Cortex of kidney (tissue), 1 donor: Measurements from ENCODE around the gene PTGES2.

Experiments
- DNase-seq: peaks from one replicate; lab custom pipeline; 2025; lab: John Stamatoyannopoulos, UW

PTGES2 gene

GRCh38 chr9:128102861-128103588, 24.5 kb downstream of the PTGES2 start:
- DNase-seq, result no peak

DNA sequence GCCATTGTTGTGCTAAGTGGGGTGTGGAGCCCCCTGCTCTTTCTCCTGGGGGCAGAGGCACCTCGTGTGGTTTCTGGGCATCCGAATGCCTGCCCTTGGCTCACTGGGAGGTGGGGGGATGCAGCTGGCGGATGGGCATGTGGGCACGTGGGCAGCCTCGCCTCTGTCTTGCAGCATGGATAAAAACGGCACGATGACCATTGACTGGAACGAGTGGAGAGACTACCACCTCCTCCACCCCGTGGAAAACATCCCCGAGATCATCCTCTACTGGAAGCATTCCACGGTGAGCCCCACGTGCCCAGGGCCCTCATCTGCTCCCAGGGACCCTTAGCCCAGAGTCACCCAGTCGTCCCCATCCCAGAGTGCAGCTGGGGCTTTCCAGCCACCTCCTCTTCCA, 25.3 kb downstream of the PTGES2 start:
- DNase-seq, result no peak

DNA sequence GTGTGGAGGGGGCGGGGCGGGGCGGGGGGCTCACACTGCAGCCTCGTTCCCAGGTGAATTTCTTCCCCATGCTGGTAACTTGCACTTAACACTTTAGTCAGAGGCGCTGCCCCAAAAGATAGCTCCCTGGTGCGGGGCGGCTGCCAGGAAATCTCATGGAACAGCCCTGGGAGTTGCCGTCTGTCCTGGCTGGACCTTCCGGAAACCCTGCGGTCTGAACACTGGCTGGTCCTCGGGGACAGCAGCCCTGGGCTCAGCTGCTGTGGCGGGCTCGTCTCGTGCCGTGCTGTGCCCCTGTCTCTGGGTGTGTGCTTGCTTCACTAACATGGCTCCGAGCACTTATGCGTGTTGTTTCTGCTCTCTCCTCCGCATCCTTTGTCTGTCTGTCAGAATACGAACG, 25.8 kb downstream of the PTGES2 start:
- no peak for DNase-seq

DNA sequence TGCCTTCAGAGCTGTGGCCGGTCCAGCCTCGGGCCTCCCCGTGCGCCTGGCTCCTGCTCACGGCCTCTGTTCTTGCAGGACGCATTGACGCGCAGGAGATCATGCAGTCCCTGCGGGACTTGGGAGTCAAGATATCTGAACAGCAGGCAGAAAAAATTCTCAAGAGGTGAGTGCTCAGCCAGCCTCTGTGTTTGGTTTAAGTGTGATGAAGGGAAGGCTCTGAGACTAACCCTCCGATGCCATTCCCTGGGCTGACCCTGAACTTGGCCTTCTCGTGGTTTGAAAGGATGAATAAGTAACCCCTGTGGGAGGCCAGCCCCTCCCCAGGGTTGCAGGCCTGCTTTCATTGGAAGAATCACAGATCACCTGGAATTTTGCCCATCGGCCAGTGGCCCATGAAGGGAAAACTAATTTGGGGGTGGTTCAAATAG, 26.3 kb downstream of the PTGES2 start:
- no peak for DNase-seq

DNA sequence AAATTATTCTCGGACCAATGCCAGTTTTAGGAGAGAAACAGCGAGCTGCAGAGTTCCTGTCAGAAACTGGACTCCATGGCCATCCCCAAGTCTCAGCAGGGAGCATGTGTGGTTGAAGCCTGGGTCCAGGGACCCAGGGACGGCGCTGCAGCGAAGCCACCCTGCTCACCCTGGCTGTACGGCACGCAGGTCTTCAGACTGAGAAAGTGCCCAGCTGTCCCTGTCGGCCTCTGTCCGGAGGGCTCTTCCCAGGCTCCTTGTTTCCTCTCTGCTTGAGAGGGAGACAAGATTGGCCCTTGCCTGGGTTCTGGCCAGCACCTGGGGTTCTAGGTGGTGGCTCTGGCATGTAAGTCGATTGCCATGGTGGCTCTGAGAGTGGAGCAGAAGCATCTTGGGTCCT, 26.9 kb downstream of the PTGES2 start:
- no peak for DNase-seq

- no peak for DNase-seq
These were observed 27.5 kb downstream of the PTGES2 start for GRCh38 chr9:128099932-128100491.

- no peak for DNase-seq
These were observed 28.1 kb downstream of the PTGES2 start for GRCh38 chr9:128099231-128099931.

DNA sequence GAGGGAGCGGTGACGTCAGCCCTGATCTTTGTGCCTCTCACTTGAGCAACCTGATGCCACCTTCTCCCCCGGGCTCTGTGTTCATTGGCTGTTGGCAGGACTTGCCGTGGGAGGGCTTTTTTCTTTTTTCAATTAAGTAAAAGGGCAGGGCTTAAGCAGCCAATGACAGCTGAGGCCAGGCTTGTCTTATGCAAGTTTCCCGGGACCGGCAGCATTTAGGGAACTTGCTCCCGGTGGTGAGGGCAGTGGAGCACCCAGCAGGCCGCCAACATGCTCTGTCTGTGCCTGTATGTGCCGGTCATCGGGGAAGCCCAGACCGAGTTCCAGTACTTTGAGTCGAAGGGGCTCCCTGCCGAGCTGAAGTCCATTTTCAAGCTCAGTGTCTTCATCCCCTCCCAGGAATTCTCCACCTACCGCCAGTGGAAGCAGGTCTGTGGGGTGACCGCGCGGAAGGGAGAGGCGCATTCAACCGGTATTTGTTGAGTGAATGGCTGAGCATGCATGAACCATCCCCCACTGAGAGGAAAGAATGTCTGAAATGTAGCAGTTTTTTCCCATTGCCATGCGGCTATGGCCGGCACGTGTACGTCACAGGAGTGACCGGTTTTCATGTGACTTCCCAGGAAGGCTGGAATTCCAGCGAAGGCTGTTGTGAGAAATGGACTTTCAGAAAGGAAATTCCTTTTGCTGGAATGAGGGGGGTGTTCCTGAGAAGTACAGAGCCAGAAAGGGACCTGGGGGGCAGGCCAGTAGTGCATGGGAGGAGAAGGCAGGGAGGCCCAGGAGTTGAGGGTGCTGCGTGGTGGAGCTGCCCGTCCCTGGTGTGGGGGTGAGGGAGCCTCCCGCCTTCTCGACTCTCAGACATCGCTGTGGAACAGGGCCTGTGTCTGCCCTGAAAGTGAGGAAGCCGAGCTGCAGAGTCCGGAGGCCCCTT, 29.0 kb downstream of the PTGES2 start:
- no peak for DNase-seq

DNA sequence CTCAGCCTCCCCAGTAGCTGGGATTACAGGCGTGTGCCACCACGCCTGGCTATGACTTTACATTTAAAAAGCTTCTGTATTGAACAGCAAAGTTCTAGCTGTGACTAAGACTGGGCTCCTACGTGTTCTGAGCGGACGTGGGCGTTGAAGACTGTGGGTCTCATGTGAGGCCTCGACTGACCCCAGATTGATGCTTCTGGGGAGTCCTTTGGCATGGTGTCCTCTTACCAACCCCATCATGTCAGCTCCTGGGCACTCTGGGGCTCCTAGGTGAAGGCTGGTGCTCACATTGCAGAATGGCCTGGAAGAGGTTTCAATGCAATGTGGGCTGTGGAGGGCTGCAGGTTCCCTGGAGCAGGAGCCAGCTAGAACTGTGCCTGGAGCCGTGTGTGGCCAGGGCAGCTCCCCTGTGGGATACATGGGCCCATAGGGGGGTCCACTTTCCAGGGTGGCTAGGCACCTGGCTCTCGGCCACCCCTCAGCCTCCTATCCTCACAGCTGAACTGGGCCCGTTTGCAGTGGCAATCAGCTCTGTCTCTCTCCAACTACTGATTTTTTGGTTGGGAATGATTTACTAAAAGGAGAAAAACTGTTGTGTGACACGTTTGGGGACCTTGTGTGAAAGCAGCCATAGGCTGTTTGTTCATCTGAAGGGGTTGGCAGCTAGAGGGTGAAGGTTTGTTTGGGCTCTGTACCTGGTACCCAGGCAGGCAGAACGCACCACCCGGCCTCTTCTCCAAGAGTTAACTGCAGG, 29.8 kb downstream of the PTGES2 start:
- no peak for DNase-seq

- no peak for DNase-seq
These were observed 30.7 kb downstream of the PTGES2 start for GRCh38 chr9:128096616-128097536.

DNA sequence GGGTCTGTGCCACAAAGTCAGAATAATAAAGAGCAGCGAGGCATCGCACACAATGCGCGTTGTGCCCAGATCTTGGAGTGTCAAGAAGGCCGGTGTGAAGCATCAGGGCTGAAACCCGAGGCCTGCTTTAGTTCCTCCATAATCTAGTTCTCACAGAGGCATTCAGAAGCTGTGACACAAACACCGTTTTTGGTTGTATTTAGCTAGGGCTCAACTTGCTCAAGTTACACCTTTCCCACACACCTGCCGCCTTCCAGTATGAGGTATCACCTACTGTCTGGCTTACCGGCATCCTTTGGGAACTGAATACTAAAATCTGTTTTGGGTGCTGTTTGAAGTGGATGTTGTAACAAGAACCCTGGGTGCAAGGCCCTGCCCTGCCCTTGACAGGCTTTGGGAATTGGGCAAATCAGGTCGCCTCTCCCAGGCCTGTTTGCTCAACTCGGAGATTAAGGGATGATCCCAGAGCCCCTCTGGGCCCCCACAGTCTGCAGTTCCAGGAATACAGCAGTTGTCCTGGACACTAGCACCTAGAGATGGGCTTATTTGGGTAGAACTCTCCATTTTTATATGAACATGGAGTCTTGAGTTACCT, 32.5 kb downstream of the PTGES2 start:
- DNase-seq, result no peak

DNA sequence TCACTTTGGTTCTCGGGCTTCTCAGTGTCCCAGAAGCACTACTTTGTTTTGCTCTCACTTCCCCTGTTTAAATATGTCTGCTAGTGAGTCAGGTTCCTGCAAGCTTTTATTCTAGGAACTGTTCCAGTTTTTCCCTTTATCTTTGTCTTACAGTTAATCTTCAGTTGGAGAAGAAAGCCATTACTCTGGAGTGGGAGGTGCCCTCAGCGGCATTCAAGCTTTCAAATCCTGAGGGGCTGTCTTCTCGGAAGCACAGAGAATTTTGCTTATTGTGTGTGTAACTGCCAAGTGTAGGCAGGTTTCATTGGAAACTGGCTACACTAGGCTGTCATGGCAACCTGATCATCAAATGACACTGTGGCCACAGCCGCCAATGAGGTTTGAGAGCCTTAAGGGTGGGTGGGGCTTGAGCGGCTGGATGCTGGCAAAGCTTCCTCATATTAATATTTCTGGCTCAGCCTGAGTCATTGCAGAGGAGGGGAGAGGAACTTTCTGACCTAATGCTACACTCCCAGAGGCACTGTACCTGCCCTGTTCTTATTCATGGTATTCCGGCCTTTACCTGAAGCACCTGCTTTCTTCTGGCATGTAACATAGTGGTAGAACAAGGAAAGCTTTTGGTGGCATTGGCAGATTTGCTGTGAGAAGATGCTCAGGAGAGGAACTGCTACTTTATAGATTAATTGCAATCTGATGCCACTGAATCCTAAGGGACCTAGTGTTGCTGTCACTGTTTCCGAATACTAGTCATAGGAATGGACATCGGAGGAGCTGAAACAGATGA, 33.2 kb downstream of the PTGES2 start:
- no peak for DNase-seq

GRCh38 chr9:128093011-128093410, 34.5 kb downstream of the PTGES2 start:
- no peak for DNase-seq

- DNase-seq, result no peak
These were observed 35.1 kb downstream of the PTGES2 start for GRCh38 chr9:128092199-128092977.

GRCh38 chr9:128091571-128091970, 36.0 kb downstream of the PTGES2 start:
- DNase-seq, result no peak

- no peak for DNase-seq
These were observed 36.4 kb downstream of the PTGES2 start for GRCh38 chr9:128091144-128091543.

DNA sequence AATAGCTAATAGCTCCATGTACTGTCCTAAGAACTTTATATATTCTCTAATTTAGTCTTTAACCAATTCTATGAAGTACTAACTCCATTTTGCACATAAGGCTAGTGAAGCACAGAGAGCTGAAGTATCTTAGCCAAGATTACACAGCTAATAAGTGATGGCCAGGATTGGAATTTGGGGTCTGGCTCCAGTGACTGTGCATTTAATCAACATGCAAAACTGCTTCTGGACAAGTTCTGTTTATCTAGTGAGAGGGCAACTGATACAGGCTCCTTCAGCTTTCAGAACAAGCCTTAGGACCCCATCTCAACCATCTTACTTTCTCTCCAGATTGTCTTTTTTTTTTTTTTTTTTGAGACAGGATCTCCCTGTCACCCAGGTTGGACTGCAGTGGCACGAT, 38.2 kb downstream of the PTGES2 start:
- no peak for DNase-seq

DNA sequence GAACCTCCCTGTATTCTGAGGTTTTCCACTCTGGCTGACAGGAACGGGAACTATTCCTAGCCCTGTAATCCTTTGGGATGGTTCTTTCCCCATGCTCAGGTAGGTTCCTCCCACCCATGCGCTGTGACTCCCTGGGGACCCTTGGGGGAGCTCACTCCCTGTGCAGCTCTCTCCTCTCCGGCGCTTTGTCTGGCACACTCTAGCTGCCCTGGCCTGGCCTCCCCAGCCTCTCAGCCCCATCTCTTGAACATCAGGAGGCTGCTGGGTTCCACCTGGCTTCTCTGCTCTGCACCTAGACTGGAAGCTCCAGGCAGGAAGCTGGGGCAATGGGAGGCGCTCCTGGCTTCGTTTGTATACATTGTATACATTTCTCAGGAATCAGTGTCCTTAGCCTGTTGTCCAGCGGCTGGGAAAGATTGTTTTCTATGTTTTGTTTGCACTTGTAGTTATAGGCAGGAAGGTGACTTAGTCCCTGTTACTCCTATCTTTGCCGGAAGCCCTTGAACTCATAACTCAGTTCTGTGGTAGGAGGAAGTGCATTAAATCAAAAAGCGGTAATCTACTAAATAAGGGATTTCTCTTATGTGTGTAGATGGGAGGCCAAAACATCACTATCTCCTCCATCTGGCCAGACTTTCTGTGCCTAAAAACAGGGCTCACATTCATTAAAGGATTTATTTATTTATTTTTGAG, 39.1 kb downstream of the PTGES2 start:
- DNase-seq, result no peak
